Testis (tissue), 2 donors: ENCODE data around the gene TCF15.

ENCODE experiments used
- CTCF ChIP-seq, 3 experiments: fragments of 450-650 bp in 2 of 3; fragments of 200-600 bp in 1 of 3; sonication (generic) in 1 of 3; IDR thresholded peaks; one replicate each; pipeline ENCODE4 v1.5.1; 2016 to 2019; ENCODE audit warnings: antibody characterized with exemption in 3 of 3, mild to moderate bottlenecking in 2 of 3, moderate library complexity in 1 of 3
- POLR2A ChIP-seq: fragments of 450-650 bp; IDR thresholded peaks from one replicate; pipeline ENCODE4 v1.6.1; 2017; ENCODE audit warnings: antibody characterized with exemption, mild to moderate bottlenecking, moderate library complexity

- no peak for TF ChIP-seq CTCF (IDR thresholded peaks at IDR 0.05)
- no peak for TF ChIP-seq POLR2A
Measured at GRCh38 chr20:558117-558516, 52.0 kb downstream of the TCF15 start.
